Glomerular endothelial cell (primary cell): ENCODE measurements around the gene KLHL15. TPM values are rescaled to one million over a fixed set of nuclear protein-coding genes. Genes with fewer than 3 reads are reported as not detected.

Source experiments
- DNase-seq: peaks from one replicate; pipeline ENCODE4 v3.0.0-alpha.2; 2011; ENCODE audit warnings: low read depth, low spot score; ENCODE audit errors: extremely low read depth
- total RNA-seq: library from RNA; depleted of rRNA; stranded (reverse); fragments of >200 nt; gene quantifications from 2 replicates; pipeline ENCODE4 v1.2.3, GENCODE V29; 2015

The KLHL15 gene
- total RNA-seq, 1 donor from 2014 or later, result 3.4 TPM

- no peak for DNase-seq
Observed at GRCh38 chrX:23953908-23954269, 73.1 kb downstream of the KLHL15 start.

GRCh38 chrX:23952984-23953907, 73.7 kb downstream of the KLHL15 start:
- DNase-seq, result no peak

GRCh38 chrX:23952391-23952790, 74.6 kb downstream of the KLHL15 start:
- no peak for DNase-seq

- no peak for DNase-seq
Observed at GRCh38 chrX:23945206-23945605, 81.8 kb downstream of the KLHL15 start.

- DNase-seq, result no peak
Observed at GRCh38 chrX:23944234-23944633, 82.8 kb downstream of the KLHL15 start.

- DNase-seq, result no peak
Observed at GRCh38 chrX:23939203-23939602, 87.8 kb downstream of the KLHL15 start.

GRCh38 chrX:23938690-23939089, 88.3 kb downstream of the KLHL15 start:
- DNase-seq, result no peak

- DNase-seq, result no peak
Observed at GRCh38 chrX:23937100-23937499, 89.9 kb downstream of the KLHL15 start.

GRCh38 chrX:23936180-23936579, 90.8 kb downstream of the KLHL15 start:
- no peak for DNase-seq

- no peak for DNase-seq
Observed at GRCh38 chrX:23935106-23935505, 91.9 kb downstream of the KLHL15 start.

Other genes starting within 250 kb of the KLHL15 start
- 150 and 334 TPM in 2 replicates for gene SAT1, start 244.0 kb downstream of the KLHL15 start, total RNA-seq
- 15.9 and 16.2 TPM in 2 replicates for gene APOO, start 119.2 kb downstream of the KLHL15 start, total RNA-seq
- gene CXorf58, start 119.2 kb downstream of the KLHL15 start, total RNA-seq, result not detected in 2 replicates
- 126 and 165 TPM in 2 replicates for gene EIF2S3, start 27.8 kb upstream of the KLHL15 start, total RNA-seq
- gene ZFX, start 122.5 kb upstream of the KLHL15 start, total RNA-seq, result 36.6 and 40.4 TPM in 2 replicates